Mononuclear cell (primary cell): ENCODE results near the gene TRIM38. TPM values are rescaled to one million over a fixed set of nuclear protein-coding genes. Genes with fewer than 3 reads are reported as not detected.

Experiments
- H3K27me3 ChIP-seq: 2 replicates; pipeline ENCODE4 v1.6.0; 2011; ENCODE audit warnings: low read length, control low read depth; ENCODE audit not compliant: insufficient read depth
- H3K4me1 ChIP-seq: 2 replicates; pipeline ENCODE4 v1.5.1; 2011; ENCODE audit warnings: mild to moderate bottlenecking, low read length, control low read depth; ENCODE audit not compliant: insufficient read depth
- H3K4me3 ChIP-seq: 2 replicates; pipeline ENCODE4 v1.5.1; 2011; ENCODE audit warnings: mild to moderate bottlenecking, low read length, moderate library complexity
- H3K9me3 ChIP-seq: 2 replicates; pipeline ENCODE4 v1.5.1; 2011; ENCODE audit warnings: low read depth, mild to moderate bottlenecking, control low read depth, low read length
- total RNA-seq: library from RNA; depleted of rRNA; stranded (reverse); fragments of >200 nt; gene quantifications from one replicate; pipeline ENCODE4 v1.2.3, GENCODE V29; 2012

TRIM38 gene
- total RNA-seq, 1 donor, result 18.7 TPM

DNA sequence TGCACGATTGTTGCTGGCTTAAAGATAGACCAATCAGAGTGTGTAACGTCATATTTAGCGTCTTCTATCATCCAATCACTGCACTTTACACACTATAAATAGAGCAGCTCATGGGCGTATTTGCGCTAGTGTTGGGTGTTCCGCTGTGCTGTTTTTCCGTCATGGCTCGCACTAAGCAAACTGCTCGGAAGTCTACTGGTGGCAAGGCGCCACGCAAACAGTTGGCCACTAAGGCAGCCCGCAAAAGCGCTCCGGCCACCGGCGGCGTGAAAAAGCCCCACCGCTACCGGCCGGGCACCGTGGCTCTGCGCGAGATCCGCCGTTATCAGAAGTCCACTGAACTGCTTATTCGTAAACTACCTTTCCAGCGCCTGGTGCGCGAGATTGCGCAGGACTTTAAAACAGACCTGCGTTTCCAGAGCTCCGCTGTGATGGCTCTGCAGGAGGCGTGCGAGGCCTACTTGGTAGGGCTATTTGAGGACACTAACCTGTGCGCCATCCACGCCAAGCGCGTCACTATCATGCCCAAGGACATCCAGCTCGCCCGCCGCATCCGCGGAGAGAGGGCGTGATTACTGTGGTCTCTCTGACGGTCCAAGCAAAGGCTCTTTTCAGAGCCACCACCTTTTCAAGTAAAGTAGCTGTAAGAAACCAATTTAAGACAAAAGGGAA is 57.9 kb downstream of the TRIM38 start:
- Histone ChIP-seq H3K4me1 (peaks cover 35% of the 10 kb centered on the region), H3K27me3 (no peaks in the 10 kb centered on the region), H3K9me3 (no peaks in the 10 kb centered on the region), H3K4me3 (peak overlapping the region; percentile 64)

GRCh38 chr6:26021001-26021349 is 58.4 kb downstream of the TRIM38 start:
- H3K4me1 ChIP-seq, result peaks cover 38% of the 10 kb centered on the region
- peak overlapping the region; percentile 64 for H3K4me3 ChIP-seq
- no peaks in the 10 kb centered on the region for H3K27me3 ChIP-seq
- no peaks in the 10 kb centered on the region for H3K9me3 ChIP-seq

DNA sequence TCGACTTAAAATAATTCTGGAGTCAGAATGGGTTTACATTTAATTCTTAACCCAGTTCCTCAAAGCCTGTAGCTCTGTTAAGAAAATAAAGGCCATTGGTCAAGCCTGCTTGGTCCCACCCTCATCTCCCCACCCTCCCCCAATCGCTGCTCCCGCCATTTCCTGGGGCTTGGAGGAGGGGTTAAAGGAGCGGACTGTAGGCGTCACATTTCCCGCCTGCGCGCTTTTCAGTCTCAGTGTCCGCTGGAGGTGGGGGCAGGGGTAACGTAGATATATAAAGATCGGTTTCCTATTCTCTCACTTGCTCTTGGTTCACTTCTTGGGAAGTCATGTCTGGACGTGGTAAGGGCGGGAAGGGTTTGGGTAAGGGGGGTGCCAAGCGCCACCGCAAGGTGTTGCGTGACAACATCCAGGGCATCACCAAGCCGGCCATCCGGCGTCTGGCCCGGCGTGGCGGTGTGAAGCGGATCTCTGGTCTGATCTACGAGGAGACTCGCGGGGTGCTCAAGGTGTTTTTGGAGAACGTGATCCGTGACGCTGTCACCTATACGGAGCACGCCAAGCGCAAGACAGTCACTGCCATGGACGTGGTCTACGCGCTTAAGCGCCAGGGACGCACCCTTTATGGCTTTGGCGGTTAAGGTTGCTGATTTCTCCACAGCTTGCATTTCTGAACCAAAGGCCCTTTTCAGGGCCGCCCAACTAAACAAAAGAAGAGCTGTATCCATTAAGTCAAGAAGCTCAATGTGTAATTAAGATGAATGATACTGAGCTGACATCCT is 58.9 kb downstream of the TRIM38 start:
- Histone ChIP-seq H3K27me3 (no peaks in the 10 kb centered on the region), H3K4me1 (peaks cover 43% of the 10 kb centered on the region), H3K4me3 (peak overlapping the region; percentile 64), H3K9me3 (no peaks in the 10 kb centered on the region)

- Histone ChIP-seq H3K4me3 (peak overlapping the region; percentile 64), H3K27me3 (no peaks in the 10 kb centered on the region), H3K9me3 (no peaks in the 10 kb centered on the region), H3K4me1 (peaks cover 43% of the 10 kb centered on the region)
These were observed 59.5 kb downstream of the TRIM38 start for GRCh38 chr6:26022132-26022472.

DNA sequence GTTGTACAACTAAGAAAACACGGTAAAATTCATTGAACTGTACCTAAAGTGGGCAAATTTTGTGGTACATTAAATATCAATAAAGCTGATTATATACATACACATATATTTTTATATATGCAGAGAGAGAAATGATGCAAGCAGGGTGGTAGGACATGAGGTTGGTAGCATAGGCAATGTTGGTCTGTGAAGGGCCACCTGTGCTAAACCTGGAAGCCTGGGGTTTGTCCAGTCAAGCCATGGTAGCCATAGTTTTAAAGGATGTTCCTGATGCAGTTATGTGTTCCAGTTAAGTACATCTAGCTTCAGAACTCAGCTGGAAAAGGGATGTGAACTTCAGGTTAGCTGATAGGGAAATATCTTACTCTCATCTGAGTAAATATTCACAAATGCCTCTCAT is 60.1 kb downstream of the TRIM38 start:
- peaks cover 40% of the 10 kb centered on the region for H3K4me1 ChIP-seq
- no peak overlapping the region for H3K4me3 ChIP-seq
- H3K27me3 ChIP-seq, result no peaks in the 10 kb centered on the region
- no peaks in the 10 kb centered on the region for H3K9me3 ChIP-seq

DNA sequence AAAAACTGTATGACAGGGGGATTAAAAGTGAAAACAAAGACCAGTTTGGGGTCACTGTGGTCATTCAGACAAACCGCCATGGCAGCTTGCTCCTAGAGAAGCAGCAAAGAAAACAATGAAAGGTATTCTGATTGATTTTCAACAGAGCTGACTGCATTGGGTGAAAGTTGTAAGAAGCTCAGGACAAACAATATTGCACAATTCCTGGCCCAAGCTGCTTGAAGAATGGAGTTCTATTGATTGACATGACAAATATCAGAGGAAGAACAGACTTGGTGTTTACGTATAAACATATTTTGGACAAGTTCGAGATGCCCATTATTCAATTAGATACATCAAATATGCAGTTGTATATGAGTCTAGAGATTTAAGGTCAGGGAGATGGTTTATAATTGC is 62.0 kb downstream of the TRIM38 start:
- Histone ChIP-seq H3K27me3 (no peaks in the 10 kb centered on the region), H3K9me3 (no peaks in the 10 kb centered on the region), H3K4me1 (peaks cover 38% of the 10 kb centered on the region), H3K4me3 (no peak overlapping the region)

DNA sequence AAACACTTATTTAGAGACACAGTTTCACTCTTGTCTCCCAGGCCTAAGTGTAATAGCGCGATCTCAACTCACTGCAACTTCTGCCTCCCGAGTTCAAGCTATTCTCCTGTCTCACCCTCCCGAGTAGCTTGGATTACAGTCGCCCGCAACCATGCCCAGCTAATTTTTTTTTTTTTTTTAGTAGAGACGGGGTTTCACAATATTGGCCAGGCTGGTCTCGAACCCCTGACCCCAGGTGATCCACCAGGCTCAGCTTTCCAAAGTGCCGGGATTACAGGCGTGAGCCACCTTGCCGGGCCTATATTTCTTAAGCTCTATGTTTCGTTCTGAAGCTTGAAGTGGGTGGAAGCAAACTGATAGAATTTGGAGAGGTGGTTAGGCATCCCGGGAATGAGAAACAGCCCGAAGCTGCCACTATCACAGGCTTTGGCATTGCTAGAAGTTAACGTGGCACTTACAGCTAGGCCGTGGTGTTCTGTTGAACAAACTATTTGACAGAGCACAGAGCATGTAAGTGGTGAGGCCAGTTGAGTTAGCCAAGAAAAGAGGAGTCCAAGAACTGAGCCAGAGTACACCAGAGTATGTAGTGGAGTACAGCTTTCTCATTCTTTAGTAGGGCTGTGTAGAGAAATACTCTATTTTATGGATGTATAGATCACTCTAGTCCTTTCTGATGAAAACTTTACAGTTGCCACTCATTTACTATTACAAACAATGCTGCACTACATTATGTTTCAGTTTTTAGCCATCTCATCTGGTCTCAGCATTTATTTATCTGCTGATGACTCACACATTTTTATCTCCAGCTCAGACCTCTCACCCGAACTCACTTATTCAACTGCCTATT is 62.7 kb downstream of the TRIM38 start:
- no peak overlapping the region for H3K4me3 ChIP-seq
- H3K4me1 ChIP-seq, result peaks cover 38% of the 10 kb centered on the region
- H3K9me3 ChIP-seq, result no peaks in the 10 kb centered on the region
- H3K27me3 ChIP-seq, result no peaks in the 10 kb centered on the region

DNA sequence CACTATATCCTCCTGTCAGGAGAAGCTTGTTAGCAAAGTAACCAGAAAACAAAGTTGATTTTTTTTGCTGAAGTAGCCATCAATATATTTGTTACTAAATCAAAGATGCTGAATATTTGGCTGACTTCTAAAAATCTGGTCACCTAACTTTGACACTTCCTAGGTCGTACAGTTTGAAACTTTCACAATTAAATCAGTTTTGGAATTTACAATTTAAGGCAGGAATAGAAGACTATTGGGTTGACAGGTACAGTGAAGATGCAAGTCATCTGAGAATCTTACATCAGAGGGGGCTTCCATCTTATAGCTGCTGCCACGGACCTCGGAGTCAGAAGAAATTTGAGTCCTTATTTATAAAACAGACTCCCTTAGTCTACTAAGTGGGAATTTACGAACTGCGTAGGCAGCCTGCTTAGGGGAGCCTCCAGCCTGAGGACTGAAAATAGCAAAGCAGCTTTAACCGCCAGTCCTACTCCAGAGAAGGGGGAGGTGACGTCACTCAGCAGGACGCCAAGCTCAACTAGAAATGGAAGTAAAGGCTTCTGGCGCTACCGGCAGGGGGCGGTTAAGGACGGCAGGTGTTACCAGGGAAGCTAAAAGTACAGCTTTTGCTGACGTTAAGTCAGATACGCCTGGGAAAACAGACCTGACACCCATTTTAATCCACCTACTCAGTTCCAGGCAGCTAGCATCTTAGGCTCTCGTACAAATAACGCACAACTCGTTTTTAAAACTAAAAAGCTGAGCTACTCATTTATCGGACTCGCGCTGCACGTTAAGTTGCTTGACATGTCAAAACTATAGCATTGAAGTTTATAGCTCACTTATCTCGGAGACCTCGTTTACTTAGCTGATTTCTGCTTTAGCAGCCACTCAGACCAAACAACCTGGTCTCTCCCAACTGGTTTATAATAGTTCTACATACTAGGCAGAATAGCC is 63.6 kb downstream of the TRIM38 start:
- H3K27me3 ChIP-seq, result no peaks in the 10 kb centered on the region
- H3K4me1 ChIP-seq, result peaks cover 33% of the 10 kb centered on the region
- no peaks in the 10 kb centered on the region for H3K9me3 ChIP-seq
- H3K4me3 ChIP-seq, result peak overlapping the region; percentile 65

DNA sequence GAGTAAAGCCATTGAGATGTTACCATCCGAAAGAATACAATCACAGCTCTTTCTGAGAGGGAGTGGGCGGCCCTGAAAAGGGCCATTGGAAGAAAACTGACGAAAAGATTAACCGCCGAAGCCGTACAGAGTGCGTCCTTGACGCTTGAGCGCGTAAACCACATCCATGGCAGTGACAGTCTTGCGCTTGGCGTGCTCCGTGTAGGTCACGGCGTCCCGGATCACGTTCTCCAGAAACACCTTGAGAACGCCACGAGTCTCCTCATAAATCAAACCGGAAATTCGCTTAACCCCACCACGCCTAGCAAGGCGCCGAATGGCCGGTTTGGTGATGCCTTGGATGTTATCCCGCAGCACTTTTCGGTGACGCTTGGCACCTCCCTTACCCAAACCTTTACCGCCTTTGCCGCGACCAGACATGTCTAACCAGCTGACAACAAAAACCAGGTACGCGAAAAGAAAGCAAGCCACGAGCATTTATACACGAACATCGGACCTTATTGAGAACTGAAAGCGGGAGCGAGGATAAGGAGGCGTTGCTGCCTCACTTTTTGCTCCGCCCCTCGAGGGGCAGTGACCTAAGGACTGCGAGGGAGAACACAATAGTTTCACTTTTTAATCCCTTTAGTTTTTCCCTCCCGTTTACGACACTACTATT is 64.4 kb downstream of the TRIM38 start:
- H3K9me3 ChIP-seq, result no peaks in the 10 kb centered on the region
- H3K4me1 ChIP-seq, result peaks cover 35% of the 10 kb centered on the region
- H3K4me3 ChIP-seq, result peak overlapping the region; percentile 65
- no peaks in the 10 kb centered on the region for H3K27me3 ChIP-seq

GRCh38 chr6:26027491-26028211 is 65.0 kb downstream of the TRIM38 start:
- H3K9me3 ChIP-seq, result no peaks in the 10 kb centered on the region
- no peaks in the 10 kb centered on the region for H3K27me3 ChIP-seq
- H3K4me1 ChIP-seq, result peaks cover 33% of the 10 kb centered on the region
- H3K4me3 ChIP-seq, result peak overlapping the region; percentile 65

GRCh38 chr6:26028212-26028745 is 65.7 kb downstream of the TRIM38 start:
- H3K4me3 ChIP-seq, result no peak overlapping the region
- no peaks in the 10 kb centered on the region for H3K9me3 ChIP-seq
- peaks cover 33% of the 10 kb centered on the region for H3K4me1 ChIP-seq
- no peaks in the 10 kb centered on the region for H3K27me3 ChIP-seq

GRCh38 chr6:26028746-26029569 is 66.4 kb downstream of the TRIM38 start:
- Histone ChIP-seq H3K4me1 (peaks cover 37% of the 10 kb centered on the region), H3K9me3 (no peaks in the 10 kb centered on the region), H3K27me3 (no peaks in the 10 kb centered on the region), H3K4me3 (no peak overlapping the region)

- no peak overlapping the region for H3K4me3 ChIP-seq
- no peaks in the 10 kb centered on the region for H3K9me3 ChIP-seq
- peaks cover 43% of the 10 kb centered on the region for H3K4me1 ChIP-seq
- H3K27me3 ChIP-seq, result no peaks in the 10 kb centered on the region
These were observed 66.9 kb downstream of the TRIM38 start for GRCh38 chr6:26029570-26029856.
